ENCODE results near the gene ASS1.

The ASS1 gene

GRCh38 chr9:130495067-130495466 lies 50.3 kb downstream of the ASS1 start:
- no peak for DNase-seq
- H3K4me3 ChIP-seq (ENCODE audit: insufficient read depth, low read depth, low read length, poor library complexity, severe bottlenecking) = no peak overlapping the region
- no peak overlapping the region for H3K27ac ChIP-seq (ENCODE audit: insufficient read depth, low read length, poor library complexity, severe bottlenecking)
- no peaks in the 10 kb centered on the region for H3K9me3 ChIP-seq (ENCODE audit: control insufficient read depth, low read length)
- peaks cover 8% of the 10 kb centered on the region for H3K27me3 ChIP-seq (replicated peaks; ENCODE audit: control insufficient read depth, insufficient read depth, low read length, poor library complexity, severe bottlenecking)
- H3K4me1 ChIP-seq (ENCODE audit: control insufficient read depth, insufficient read depth, low read length, poor library complexity, severe bottlenecking) = no peaks in the 10 kb centered on the region
- no peaks in the 10 kb centered on the region for H3K36me3 ChIP-seq (ENCODE audit: control insufficient read depth, insufficient read depth, low read length)

GRCh38 chr9:130497139-130497538 lies 52.4 kb downstream of the ASS1 start:
- Histone ChIP-seq H3K27me3 (replicated peaks; ENCODE audit: control insufficient read depth, insufficient read depth, low read length, poor library complexity, severe bottlenecking) (peaks cover 6% of the 10 kb centered on the region), H3K36me3 (ENCODE audit: control insufficient read depth, insufficient read depth, low read length) (no peaks in the 10 kb centered on the region), H3K9me3 (ENCODE audit: control insufficient read depth, low read length) (no peaks in the 10 kb centered on the region)

GRCh38 chr9:130498298-130498917 lies 53.6 kb downstream of the ASS1 start:
- no peak for DNase-seq
- Histone ChIP-seq H3K27ac (ENCODE audit: insufficient read depth, low read length, poor library complexity, severe bottlenecking) (no peak overlapping the region), H3K36me3 (ENCODE audit: control insufficient read depth, insufficient read depth, low read length) (no peaks in the 10 kb centered on the region), H3K4me1 (ENCODE audit: control insufficient read depth, insufficient read depth, low read length, poor library complexity, severe bottlenecking) (no peaks in the 10 kb centered on the region), H3K9me3 (ENCODE audit: control insufficient read depth, low read length) (no peaks in the 10 kb centered on the region), H3K4me3 (ENCODE audit: insufficient read depth, low read depth, low read length, poor library complexity, severe bottlenecking) (no peak overlapping the region), H3K27me3 (replicated peaks; ENCODE audit: control insufficient read depth, insufficient read depth, low read length, poor library complexity, severe bottlenecking) (peaks cover 6% of the 10 kb centered on the region)

More at GRCh38 chr9:130497139-130497538, 52.4 kb downstream of the ASS1 start:
- no peaks in the 10 kb centered on the region for H3K4me1 ChIP-seq (ENCODE audit: control insufficient read depth, insufficient read depth, low read length, poor library complexity, severe bottlenecking)
- H3K27ac ChIP-seq (ENCODE audit: insufficient read depth, low read length, poor library complexity, severe bottlenecking) = no peak overlapping the region
- no peak for DNase-seq
- H3K4me3 ChIP-seq (ENCODE audit: insufficient read depth, low read depth, low read length, poor library complexity, severe bottlenecking) = no peak overlapping the region

- Histone ChIP-seq H3K4me1 (ENCODE audit: control insufficient read depth, insufficient read depth, low read length, poor library complexity, severe bottlenecking) (no peaks in the 10 kb centered on the region), H3K27ac (ENCODE audit: insufficient read depth, low read length, poor library complexity, severe bottlenecking) (no peak overlapping the region), H3K4me3 (ENCODE audit: insufficient read depth, low read depth, low read length, poor library complexity, severe bottlenecking) (no peak overlapping the region), H3K9me3 (ENCODE audit: control insufficient read depth, low read length) (no peaks in the 10 kb centered on the region), H3K36me3 (ENCODE audit: control insufficient read depth, insufficient read depth, low read length) (no peaks in the 10 kb centered on the region), H3K27me3 (replicated peaks; ENCODE audit: control insufficient read depth, insufficient read depth, low read length, poor library complexity, severe bottlenecking) (no peaks in the 10 kb centered on the region)
- DNase-seq = no peak
Observed at GRCh38 chr9:130498918-130499698, 54.3 kb downstream of the ASS1 start.

- Histone ChIP-seq H3K4me1 (ENCODE audit: control insufficient read depth, insufficient read depth, low read length, poor library complexity, severe bottlenecking) (no peaks in the 10 kb centered on the region), H3K36me3 (ENCODE audit: control insufficient read depth, insufficient read depth, low read length) (no peaks in the 10 kb centered on the region), H3K9me3 (ENCODE audit: control insufficient read depth, low read length) (no peaks in the 10 kb centered on the region), H3K27ac (ENCODE audit: insufficient read depth, low read length, poor library complexity, severe bottlenecking) (no peak overlapping the region), H3K27me3 (replicated peaks; ENCODE audit: control insufficient read depth, insufficient read depth, low read length, poor library complexity, severe bottlenecking) (no peaks in the 10 kb centered on the region), H3K4me3 (ENCODE audit: insufficient read depth, low read depth, low read length, poor library complexity, severe bottlenecking) (no peak overlapping the region)
- no peak for DNase-seq
Observed at GRCh38 chr9:130499804-130500263, 55.1 kb downstream of the ASS1 start.

GRCh38 chr9:130500340-130501180 lies 55.8 kb downstream of the ASS1 start:
- H3K36me3 ChIP-seq (ENCODE audit: control insufficient read depth, insufficient read depth, low read length) = no peaks in the 10 kb centered on the region
- H3K27me3 ChIP-seq (replicated peaks; ENCODE audit: control insufficient read depth, insufficient read depth, low read length, poor library complexity, severe bottlenecking) = no peaks in the 10 kb centered on the region
- no peaks in the 10 kb centered on the region for H3K4me1 ChIP-seq (ENCODE audit: control insufficient read depth, insufficient read depth, low read length, poor library complexity, severe bottlenecking)
- H3K4me3 ChIP-seq (ENCODE audit: insufficient read depth, low read depth, low read length, poor library complexity, severe bottlenecking) = no peak overlapping the region
- H3K27ac ChIP-seq (ENCODE audit: insufficient read depth, low read length, poor library complexity, severe bottlenecking) = no peak overlapping the region
- H3K9me3 ChIP-seq (ENCODE audit: control insufficient read depth, low read length) = no peaks in the 10 kb centered on the region
- DNase-seq = no peak

GRCh38 chr9:130501639-130502038 lies 56.9 kb downstream of the ASS1 start:
- no peaks in the 10 kb centered on the region for H3K36me3 ChIP-seq (ENCODE audit: control insufficient read depth, insufficient read depth, low read length)
- no peaks in the 10 kb centered on the region for H3K27me3 ChIP-seq (replicated peaks; ENCODE audit: control insufficient read depth, insufficient read depth, low read length, poor library complexity, severe bottlenecking)
- H3K4me3 ChIP-seq (ENCODE audit: insufficient read depth, low read depth, low read length, poor library complexity, severe bottlenecking) = no peak overlapping the region
- no peak for DNase-seq
- no peaks in the 10 kb centered on the region for H3K4me1 ChIP-seq (ENCODE audit: control insufficient read depth, insufficient read depth, low read length, poor library complexity, severe bottlenecking)
- H3K27ac ChIP-seq (ENCODE audit: insufficient read depth, low read length, poor library complexity, severe bottlenecking) = no peak overlapping the region
- no peaks in the 10 kb centered on the region for H3K9me3 ChIP-seq (ENCODE audit: control insufficient read depth, low read length)

GRCh38 chr9:130508218-130508617 lies 63.5 kb downstream of the ASS1 start:
- H3K4me3 ChIP-seq (ENCODE audit: insufficient read depth, low read depth, low read length, poor library complexity, severe bottlenecking) = no peak overlapping the region
- H3K27me3 ChIP-seq (replicated peaks; ENCODE audit: control insufficient read depth, insufficient read depth, low read length, poor library complexity, severe bottlenecking) = no peaks in the 10 kb centered on the region
- DNase-seq = no peak
- H3K4me1 ChIP-seq (ENCODE audit: control insufficient read depth, insufficient read depth, low read length, poor library complexity, severe bottlenecking) = no peaks in the 10 kb centered on the region
- H3K36me3 ChIP-seq (ENCODE audit: control insufficient read depth, insufficient read depth, low read length) = no peaks in the 10 kb centered on the region
- H3K9me3 ChIP-seq (ENCODE audit: control insufficient read depth, low read length) = no peaks in the 10 kb centered on the region
- no peak overlapping the region for H3K27ac ChIP-seq (ENCODE audit: insufficient read depth, low read length, poor library complexity, severe bottlenecking)

GRCh38 chr9:130512199-130512598 lies 67.4 kb downstream of the ASS1 start:
- H3K4me1 ChIP-seq (ENCODE audit: control insufficient read depth, insufficient read depth, low read length, poor library complexity, severe bottlenecking) = no peaks in the 10 kb centered on the region
- DNase-seq = no peak
- H3K27me3 ChIP-seq (replicated peaks; ENCODE audit: control insufficient read depth, insufficient read depth, low read length, poor library complexity, severe bottlenecking) = no peaks in the 10 kb centered on the region
- no peaks in the 10 kb centered on the region for H3K9me3 ChIP-seq (ENCODE audit: control insufficient read depth, low read length)
- no peak overlapping the region for H3K27ac ChIP-seq (ENCODE audit: insufficient read depth, low read length, poor library complexity, severe bottlenecking)
- H3K36me3 ChIP-seq (ENCODE audit: control insufficient read depth, insufficient read depth, low read length) = no peaks in the 10 kb centered on the region
- H3K4me3 ChIP-seq (ENCODE audit: insufficient read depth, low read depth, low read length, poor library complexity, severe bottlenecking) = no peak overlapping the region

GRCh38 chr9:130513078-130513477 lies 68.3 kb downstream of the ASS1 start:
- no peak overlapping the region for H3K4me3 ChIP-seq (ENCODE audit: insufficient read depth, low read depth, low read length, poor library complexity, severe bottlenecking)

More at GRCh38 chr9:130513078-130513477, 68.3 kb downstream of the ASS1 start:
- Histone ChIP-seq H3K9me3 (ENCODE audit: control insufficient read depth, low read length) (no peaks in the 10 kb centered on the region), H3K4me1 (ENCODE audit: control insufficient read depth, insufficient read depth, low read length, poor library complexity, severe bottlenecking) (no peaks in the 10 kb centered on the region), H3K27me3 (replicated peaks; ENCODE audit: control insufficient read depth, insufficient read depth, low read length, poor library complexity, severe bottlenecking) (no peaks in the 10 kb centered on the region), H3K27ac (ENCODE audit: insufficient read depth, low read length, poor library complexity, severe bottlenecking) (no peak overlapping the region), H3K36me3 (ENCODE audit: control insufficient read depth, insufficient read depth, low read length) (no peaks in the 10 kb centered on the region)
- no peak for DNase-seq
